Glutamatergic neuron (in vitro differentiated cells): ENCODE results near the gene IL1RAPL2. TPM values are rescaled to one million over a fixed set of nuclear protein-coding genes. Genes with fewer than 3 reads are reported as not detected.

Experiments used
- DNase-seq: peaks from one replicate; pipeline ENCODE4 v3.0.0; 2022
- H3K27ac Mint-ChIP-seq: one replicate; pipeline ENCODE4 v1.8.0; 2020; ENCODE audit warnings: mild to moderate bottlenecking, mixed read lengths, inconsistent platforms; ENCODE audit not compliant: unreplicated experiment
- H3K27me3 Mint-ChIP-seq: one replicate; pipeline ENCODE4 v1.8.0; 2020; ENCODE audit warnings: mild to moderate bottlenecking, moderate library complexity, mixed read lengths, inconsistent platforms; ENCODE audit not compliant: unreplicated experiment
- H3K36me3 Mint-ChIP-seq: one replicate; pipeline ENCODE4 v1.8.0; 2020; ENCODE audit warnings: mild to moderate bottlenecking, mixed read lengths, inconsistent platforms; ENCODE audit not compliant: unreplicated experiment
- H3K4me1 Mint-ChIP-seq: one replicate; pipeline ENCODE4 v1.8.0; 2020; ENCODE audit warnings: mild to moderate bottlenecking, low read depth, mixed read lengths, inconsistent platforms; ENCODE audit not compliant: unreplicated experiment
- H3K4me3 Mint-ChIP-seq: one replicate; pipeline ENCODE4 v1.8.0; 2020; ENCODE audit warnings: mild to moderate bottlenecking, mixed read lengths, inconsistent platforms; ENCODE audit not compliant: unreplicated experiment
- H3K9me3 Mint-ChIP-seq: one replicate; pipeline ENCODE4 v1.8.0; 2020; ENCODE audit warnings: mild to moderate bottlenecking, moderate library complexity, mixed read lengths, inconsistent platforms; ENCODE audit not compliant: unreplicated experiment
- total RNA-seq: library from RNA; stranded (reverse); fragmentation: NEBNext Ultra II Directional; extraction: Animal tissue kit (Norgen Biotek cat#: 25700); gene quantifications from one replicate; pipeline ENCODE4 v1.2.1, GENCODE V29; 2021; ENCODE audit not compliant: unreplicated experiment
- TF ChIP-seq, protein P1 (sequence below): fragments of 200-600 bp; sonication (generic); IDR thresholded peaks from one replicate; pipeline ENCODE4 v1.5.0; 2021; ENCODE audit not compliant: partially characterized antibody, unreplicated experiment

IL1RAPL2 gene
- total RNA-seq, 1 donor from 2014 or later, result 0.76 TPM

DNA sequence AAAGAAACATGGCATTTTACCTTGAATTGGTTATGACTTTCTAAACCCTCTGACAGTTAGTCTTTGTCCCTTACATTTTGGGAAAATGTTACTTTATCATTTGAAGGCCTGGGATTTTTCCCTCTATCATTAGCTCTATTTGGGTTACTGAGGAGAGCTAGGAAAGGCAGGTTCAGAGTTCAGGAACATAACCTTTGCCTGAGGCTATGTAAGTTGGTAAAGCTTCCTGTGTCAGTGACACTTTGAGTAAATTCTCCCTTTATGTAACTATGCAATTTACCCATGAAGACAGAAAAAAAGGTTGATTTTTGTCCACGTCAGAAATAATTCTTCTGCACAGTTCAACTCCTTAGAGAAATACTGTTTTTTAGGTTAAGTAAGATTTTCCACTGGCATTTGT lies 1084.6 kb downstream of the IL1RAPL2 start:
- DNase-seq, result no peak
- H3K4me3 Mint-ChIP-seq, result no peak overlapping the region
- H3K27me3 Mint-ChIP-seq, result no peaks in the 10 kb centered on the region
- H3K27ac Mint-ChIP-seq, result no peak overlapping the region
- TF ChIP-seq, protein P1, sequence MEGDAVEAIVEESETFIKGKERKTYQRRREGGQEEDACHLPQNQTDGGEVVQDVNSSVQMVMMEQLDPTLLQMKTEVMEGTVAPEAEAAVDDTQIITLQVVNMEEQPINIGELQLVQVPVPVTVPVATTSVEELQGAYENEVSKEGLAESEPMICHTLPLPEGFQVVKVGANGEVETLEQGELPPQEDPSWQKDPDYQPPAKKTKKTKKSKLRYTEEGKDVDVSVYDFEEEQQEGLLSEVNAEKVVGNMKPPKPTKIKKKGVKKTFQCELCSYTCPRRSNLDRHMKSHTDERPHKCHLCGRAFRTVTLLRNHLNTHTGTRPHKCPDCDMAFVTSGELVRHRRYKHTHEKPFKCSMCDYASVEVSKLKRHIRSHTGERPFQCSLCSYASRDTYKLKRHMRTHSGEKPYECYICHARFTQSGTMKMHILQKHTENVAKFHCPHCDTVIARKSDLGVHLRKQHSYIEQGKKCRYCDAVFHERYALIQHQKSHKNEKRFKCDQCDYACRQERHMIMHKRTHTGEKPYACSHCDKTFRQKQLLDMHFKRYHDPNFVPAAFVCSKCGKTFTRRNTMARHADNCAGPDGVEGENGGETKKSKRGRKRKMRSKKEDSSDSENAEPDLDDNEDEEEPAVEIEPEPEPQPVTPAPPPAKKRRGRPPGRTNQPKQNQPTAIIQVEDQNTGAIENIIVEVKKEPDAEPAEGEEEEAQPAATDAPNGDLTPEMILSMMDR, result no peak
- H3K4me1 Mint-ChIP-seq, result no peaks in the 10 kb centered on the region
- no peaks in the 10 kb centered on the region for H3K36me3 Mint-ChIP-seq
- H3K9me3 Mint-ChIP-seq, result no peaks in the 10 kb centered on the region

DNA sequence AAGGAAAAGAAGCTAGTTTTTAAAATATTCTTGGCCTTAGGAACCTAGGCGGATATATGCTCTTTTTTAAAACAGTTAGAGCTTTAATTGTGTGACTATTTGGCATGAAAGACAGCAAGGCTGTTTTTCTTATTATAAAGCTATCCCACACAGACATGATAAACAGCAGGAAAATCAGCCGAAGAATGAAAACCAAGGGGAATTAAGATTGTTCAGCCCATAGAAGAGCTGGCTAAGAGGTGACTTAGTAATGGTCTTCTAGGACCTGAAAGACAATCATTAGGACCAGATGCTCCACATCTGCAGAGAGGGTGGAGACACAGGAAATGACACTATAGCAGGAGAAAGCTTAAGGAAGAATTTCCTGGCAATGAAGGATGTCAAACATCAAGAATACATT lies 1085.0 kb downstream of the IL1RAPL2 start:
- H3K9me3 Mint-ChIP-seq, result no peaks in the 10 kb centered on the region
- no peaks in the 10 kb centered on the region for H3K27me3 Mint-ChIP-seq
- no peak for DNase-seq
- no peak overlapping the region for H3K27ac Mint-ChIP-seq
- H3K36me3 Mint-ChIP-seq, result no peaks in the 10 kb centered on the region
- no peaks in the 10 kb centered on the region for H3K4me1 Mint-ChIP-seq
- TF ChIP-seq, protein P1, result no peak
- H3K4me3 Mint-ChIP-seq, result no peak overlapping the region

DNA sequence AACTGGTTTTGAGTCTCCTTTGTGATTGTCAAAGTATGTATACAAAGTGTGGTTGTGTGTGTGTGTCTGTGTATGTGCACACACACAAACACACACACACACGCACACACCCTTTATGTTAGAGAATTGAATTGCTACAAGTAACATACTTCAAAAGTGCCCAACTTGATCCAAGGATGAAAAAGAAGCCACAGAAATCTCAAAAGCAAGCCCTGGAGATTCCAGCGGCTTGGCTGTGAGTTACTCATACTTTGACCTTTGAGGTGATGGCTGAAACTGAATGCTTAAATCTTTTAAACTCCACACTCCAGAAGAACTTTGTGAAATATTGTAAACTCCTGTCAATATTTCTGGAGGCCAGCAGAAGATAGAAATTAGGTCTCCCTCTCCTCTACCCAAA lies 1087.9 kb downstream of the IL1RAPL2 start:
- no peaks in the 10 kb centered on the region for H3K36me3 Mint-ChIP-seq
- H3K4me1 Mint-ChIP-seq, result no peaks in the 10 kb centered on the region
- no peaks in the 10 kb centered on the region for H3K9me3 Mint-ChIP-seq
- no peaks in the 10 kb centered on the region for H3K27me3 Mint-ChIP-seq
- TF ChIP-seq, protein P1, result no peak
- H3K27ac Mint-ChIP-seq, result no peak overlapping the region
- no peak for DNase-seq
- no peak overlapping the region for H3K4me3 Mint-ChIP-seq

DNA sequence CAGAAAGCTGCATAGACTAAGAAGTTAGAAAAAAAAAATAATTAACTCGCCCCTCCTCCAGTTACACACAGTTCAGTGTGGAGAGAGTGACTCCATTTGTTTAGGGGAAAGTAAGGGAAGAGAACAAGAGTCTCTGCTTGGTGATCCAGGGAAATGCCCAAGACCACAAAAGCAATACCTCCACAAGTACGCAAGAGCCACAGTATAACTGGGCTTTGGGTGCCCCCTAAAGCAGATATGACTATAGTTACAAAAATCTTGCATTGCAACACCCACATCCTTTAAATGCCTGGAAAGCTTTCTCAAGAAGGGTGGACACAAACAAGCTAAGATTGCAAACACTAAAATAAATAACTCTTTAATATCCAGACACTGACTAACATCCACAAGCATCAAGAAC lies 1092.1 kb downstream of the IL1RAPL2 start:
- Mint-ChIP-seq H3K27me3 (no peaks in the 10 kb centered on the region), H3K36me3 (no peaks in the 10 kb centered on the region), H3K4me3 (no peak overlapping the region), H3K27ac (no peak overlapping the region), H3K4me1 (no peaks in the 10 kb centered on the region), H3K9me3 (no peaks in the 10 kb centered on the region)
- no peak for DNase-seq
- TF ChIP-seq, protein P1, result no peak

DNA sequence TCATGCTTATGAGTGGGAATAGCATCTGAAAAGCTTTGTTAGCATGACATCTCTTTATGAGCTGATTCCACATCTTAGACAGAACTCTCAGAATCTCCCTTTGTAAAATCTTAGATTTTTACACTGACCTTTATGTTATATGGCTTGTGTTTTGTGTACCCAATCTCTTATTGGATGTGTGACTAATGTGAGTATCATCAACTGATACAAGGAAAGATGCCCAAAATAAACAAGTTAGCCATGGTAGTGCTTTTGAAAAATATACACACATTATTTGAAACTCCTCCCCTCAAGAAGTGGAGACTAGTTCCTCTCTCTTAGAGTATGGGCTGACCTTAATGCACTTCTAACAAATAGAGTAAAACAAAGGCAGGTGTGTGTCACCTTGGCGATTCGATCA lies 1096.2 kb downstream of the IL1RAPL2 start:
- TF ChIP-seq, protein P1, result no peak
- H3K27ac Mint-ChIP-seq, result no peak overlapping the region
- H3K4me1 Mint-ChIP-seq, result no peaks in the 10 kb centered on the region
- H3K27me3 Mint-ChIP-seq, result no peaks in the 10 kb centered on the region
- no peaks in the 10 kb centered on the region for H3K36me3 Mint-ChIP-seq
- no peak overlapping the region for H3K4me3 Mint-ChIP-seq
- no peak for DNase-seq
- H3K9me3 Mint-ChIP-seq, result no peaks in the 10 kb centered on the region
